BLaER1 treated with 17β-estradiol and CSF1 and Interleukin-3, amounts not matched to agents 10 nM and 100 nM (cell line): ENCODE measurements around the gene SEPTIN10.

Experiments
- H3K27ac ChIP-seq, 11 experiments: shearing (Covaris generic); formaldehyde crosslinking; 2 replicates each; pipeline ENCODE4 v1.8.1; 2022
- H3K27me3 ChIP-seq, 11 experiments: shearing (Covaris generic); formaldehyde crosslinking; 2 replicates each; pipeline ENCODE4 v1.8.1; 2022
- H3K36me3 ChIP-seq, 11 experiments: shearing (Covaris generic); formaldehyde crosslinking; 2 replicates each; pipeline ENCODE4 v1.8.1; 2022
- H3K4me1 ChIP-seq, 10 experiments: shearing (Covaris generic); formaldehyde crosslinking; 2 replicates each; pipeline ENCODE4 v1.8.1; 2022
- H3K4me2 ChIP-seq, 11 experiments: shearing (Covaris generic); formaldehyde crosslinking; 2 replicates each; pipeline ENCODE4 v1.8.1; 2022
- H3K4me3 ChIP-seq, 10 experiments: shearing (Covaris generic); formaldehyde crosslinking; 2 replicates each; pipeline ENCODE4 v1.8.1; 2022
- H3K9ac ChIP-seq, 11 experiments: shearing (Covaris generic); formaldehyde crosslinking; 2 replicates each; pipeline ENCODE4 v1.8.1; 2022
- H3K9me3 ChIP-seq, 11 experiments: shearing (Covaris generic); formaldehyde crosslinking; replicated peaks in 1 of 11; 2 replicates each; pipeline ENCODE4 v1.8.1; 2022
- H4K20me1 ChIP-seq, 11 experiments: shearing (Covaris generic); formaldehyde crosslinking; 2 replicates each; pipeline ENCODE4 v1.8.1; 2022
- Cebpa-rat ChIP-seq, 11 experiments: shearing (Covaris generic); IDR thresholded peaks; 2 replicates each; pipeline ENCODE4 v1.8.1; 2022

The SEPTIN10 gene

DNA sequence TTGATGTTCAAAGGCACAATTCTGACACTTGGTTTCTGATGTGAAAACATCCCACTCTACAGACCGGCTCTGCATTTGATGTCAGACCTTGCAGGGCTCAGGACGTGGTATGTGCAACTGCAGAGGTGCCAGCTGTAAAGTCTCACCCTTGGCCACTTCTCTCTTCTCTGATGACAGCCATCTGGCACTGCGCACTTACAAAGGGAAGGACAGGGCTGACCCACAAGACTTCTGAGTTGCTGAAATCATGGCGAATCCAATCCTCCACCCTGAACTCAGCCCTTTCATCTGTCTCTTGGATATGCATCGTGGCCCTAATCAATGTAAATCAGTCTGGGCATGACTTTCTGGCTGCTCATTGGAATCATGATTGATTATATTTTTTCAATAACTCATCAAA lies 82.5 kb downstream of the SEPTIN10 start:
- Histone ChIP-seq H3K36me3 (no peaks in the 10 kb centered on the region), H3K4me1 (peaks cover 0 to 78% (median 65%) of the 10 kb centered on the region in 10 experiments; a peak in 16 of 20 replicates), H3K4me2 (peak overlapping the region in 7 of 11 experiments; percentile 39 to 85 (median 76); a peak in 12 of 22 replicates), H3K27me3 (no peaks in the 10 kb centered on the region), H4K20me1 (no peaks in the 10 kb centered on the region), H3K27ac (no peak overlapping the region; a peak in 1 of 22 replicates), H3K9ac (no peak overlapping the region), H3K9me3 (peaks cover 0 to 10% (median 3%) of the 10 kb centered on the region in 11 experiments; a peak in 14 of 22 replicates), H3K4me3 (no peak overlapping the region)
- TF ChIP-seq Cebpa-rat (IDR thresholded peaks at IDR 0.05): no peak

DNA sequence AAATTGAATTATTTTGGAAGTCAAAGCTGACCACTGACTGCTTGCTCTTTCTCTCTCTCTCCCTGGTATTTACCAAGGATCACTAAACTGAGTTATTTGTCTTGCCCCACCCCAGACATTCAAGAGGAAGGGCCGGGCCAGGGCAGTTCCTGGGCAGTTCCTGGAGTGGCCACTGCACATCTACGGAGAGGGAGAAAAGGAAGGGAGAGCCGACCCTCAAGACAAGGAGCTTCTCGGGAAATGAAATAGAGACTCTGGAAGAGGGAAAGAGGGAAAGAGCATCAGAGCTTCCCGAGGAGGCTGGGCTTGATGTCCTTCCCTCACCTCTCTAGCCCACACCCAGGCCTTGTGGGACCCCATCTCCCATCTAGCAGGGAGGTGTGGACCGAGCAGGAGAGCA lies 83.1 kb downstream of the SEPTIN10 start:
- TF ChIP-seq Cebpa-rat (IDR thresholded peaks at IDR 0.05): no peak
- Histone ChIP-seq H3K9me3 (peaks cover 0 to 7% (median 0%) of the 10 kb centered on the region in 11 experiments; a peak in 3 of 22 replicates), H3K4me2 (peak overlapping the region in 7 of 11 experiments; percentile 39 to 85 (median 76); a peak in 13 of 22 replicates), H3K36me3 (no peaks in the 10 kb centered on the region), H3K4me3 (no peak overlapping the region), H3K9ac (no peak overlapping the region), H4K20me1 (no peaks in the 10 kb centered on the region), H3K27me3 (no peaks in the 10 kb centered on the region), H3K4me1 (peaks cover 0 to 83% (median 70%) of the 10 kb centered on the region in 10 experiments; a peak in 16 of 20 replicates), H3K27ac (peak overlapping the region in 1 of 11 experiments; percentile 64; a peak in 1 of 22 replicates)

DNA sequence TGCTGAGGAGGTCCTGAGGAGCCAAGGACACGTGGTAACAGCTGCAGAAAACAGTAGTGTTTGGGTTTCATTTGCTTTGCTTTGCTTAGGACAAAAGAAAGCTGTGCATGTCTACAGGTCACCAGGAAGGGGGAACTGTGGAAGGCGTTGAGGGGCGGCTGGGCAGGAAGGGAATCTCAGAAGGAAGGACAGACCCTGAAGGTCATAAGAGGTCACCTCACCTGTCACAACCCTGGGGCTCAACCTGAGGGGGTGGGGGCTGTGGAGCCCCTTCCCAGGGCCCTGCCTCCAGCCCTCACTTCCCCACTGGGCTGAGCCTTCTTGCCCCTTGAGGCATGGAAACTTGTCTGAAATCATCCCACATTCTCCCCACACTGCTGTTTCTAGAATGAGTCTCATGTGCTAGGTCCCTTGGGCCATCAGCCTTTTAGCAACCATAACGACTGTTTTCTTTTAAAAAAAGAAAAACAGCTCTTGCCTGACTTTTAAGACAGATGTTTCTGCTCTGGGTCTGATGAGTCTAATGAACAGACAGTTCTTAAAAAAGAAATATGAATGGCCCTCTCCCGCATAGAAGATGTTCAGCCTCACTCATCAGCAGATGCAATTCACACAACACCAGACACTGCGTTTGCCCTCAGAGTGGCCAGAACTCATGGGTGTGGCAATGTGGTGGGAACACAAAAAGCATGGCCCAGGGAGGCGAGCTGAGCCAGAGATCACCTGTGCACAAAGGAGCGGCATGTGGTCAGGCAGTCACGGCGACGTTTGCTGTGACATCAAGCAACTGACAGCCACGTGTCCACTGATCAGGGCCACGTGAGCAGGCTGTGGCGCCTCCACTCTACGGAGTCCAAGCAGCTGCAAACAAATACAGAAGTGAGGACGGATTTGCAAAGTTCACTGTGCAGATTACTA lies 84.0 kb downstream of the SEPTIN10 start:
- Histone ChIP-seq H3K27ac (peak overlapping the region in 4 of 11 experiments; percentile 44 to 64 (median 56); a peak in 8 of 22 replicates), H3K4me1 (peaks cover 0 to 92% (median 79%) of the 10 kb centered on the region in 10 experiments; a peak in 16 of 20 replicates), H3K27me3 (no peaks in the 10 kb centered on the region), H3K4me2 (peak overlapping the region in 9 of 11 experiments; percentile 33 to 85 (median 75); a peak in 17 of 22 replicates), H4K20me1 (no peaks in the 10 kb centered on the region), H3K9ac (peak overlapping the region in 2 of 11 experiments; percentile 12 to 49; a peak in 4 of 22 replicates), H3K4me3 (no peak overlapping the region), H3K36me3 (no peaks in the 10 kb centered on the region), H3K9me3 (no peaks in the 10 kb centered on the region)
- TF ChIP-seq Cebpa-rat (IDR thresholded peaks at IDR 0.05): no peak

DNA sequence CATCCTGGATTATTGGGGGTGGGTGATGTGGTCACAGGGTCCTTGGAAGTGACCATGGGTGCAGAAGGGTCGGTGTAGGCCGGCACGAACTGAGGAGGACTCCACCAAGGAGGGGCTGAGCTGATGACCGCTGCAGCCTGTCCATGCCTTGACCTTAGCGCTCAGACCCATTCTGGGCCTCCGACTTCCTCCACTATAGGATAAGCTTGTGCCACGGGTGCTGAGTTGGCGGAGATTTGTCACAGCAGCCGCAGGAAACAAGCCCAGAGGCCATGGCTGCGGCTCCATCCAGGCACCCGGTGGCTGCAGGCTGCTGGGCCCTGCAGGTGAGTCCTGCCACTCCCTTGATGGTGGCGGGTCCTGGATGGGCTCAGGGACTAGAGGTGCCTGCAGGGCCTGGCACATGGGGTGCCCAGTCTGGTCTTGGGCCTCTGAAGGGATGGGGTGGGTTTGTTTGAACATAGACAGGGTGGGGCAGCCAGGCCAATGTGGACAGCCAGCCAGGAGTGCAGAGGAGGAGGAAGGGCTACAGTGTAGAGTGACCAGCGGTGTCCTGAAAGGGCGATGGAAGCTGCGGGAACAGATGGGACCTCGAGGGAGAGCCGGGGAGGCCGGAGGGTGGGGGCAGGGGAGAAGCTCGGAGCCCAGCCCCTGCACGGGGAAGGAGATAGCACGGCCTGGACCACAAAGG lies 84.8 kb downstream of the SEPTIN10 start:
- peaks cover 0 to 99% (median 87%) of the 10 kb centered on the region in 10 experiments; a peak in 16 of 20 replicates for H3K4me1 ChIP-seq
- peak overlapping the region in 9 of 11 experiments; percentile 33 to 85 (median 75); a peak in 17 of 22 replicates for H3K4me2 ChIP-seq
- peak overlapping the region in 1 of 11 experiments; percentile 49; a peak in 2 of 22 replicates for H3K9ac ChIP-seq
- H3K36me3 ChIP-seq: no peaks in the 10 kb centered on the region
- TF ChIP-seq Cebpa-rat (IDR thresholded peaks at IDR 0.05): no peak
- H3K27me3 ChIP-seq: no peaks in the 10 kb centered on the region
- H4K20me1 ChIP-seq: no peaks in the 10 kb centered on the region
- peak overlapping the region in 4 of 11 experiments; percentile 44 to 64 (median 56); a peak in 6 of 22 replicates for H3K27ac ChIP-seq
- H3K9me3 ChIP-seq: no peaks in the 10 kb centered on the region
- H3K4me3 ChIP-seq: no peak overlapping the region

DNA sequence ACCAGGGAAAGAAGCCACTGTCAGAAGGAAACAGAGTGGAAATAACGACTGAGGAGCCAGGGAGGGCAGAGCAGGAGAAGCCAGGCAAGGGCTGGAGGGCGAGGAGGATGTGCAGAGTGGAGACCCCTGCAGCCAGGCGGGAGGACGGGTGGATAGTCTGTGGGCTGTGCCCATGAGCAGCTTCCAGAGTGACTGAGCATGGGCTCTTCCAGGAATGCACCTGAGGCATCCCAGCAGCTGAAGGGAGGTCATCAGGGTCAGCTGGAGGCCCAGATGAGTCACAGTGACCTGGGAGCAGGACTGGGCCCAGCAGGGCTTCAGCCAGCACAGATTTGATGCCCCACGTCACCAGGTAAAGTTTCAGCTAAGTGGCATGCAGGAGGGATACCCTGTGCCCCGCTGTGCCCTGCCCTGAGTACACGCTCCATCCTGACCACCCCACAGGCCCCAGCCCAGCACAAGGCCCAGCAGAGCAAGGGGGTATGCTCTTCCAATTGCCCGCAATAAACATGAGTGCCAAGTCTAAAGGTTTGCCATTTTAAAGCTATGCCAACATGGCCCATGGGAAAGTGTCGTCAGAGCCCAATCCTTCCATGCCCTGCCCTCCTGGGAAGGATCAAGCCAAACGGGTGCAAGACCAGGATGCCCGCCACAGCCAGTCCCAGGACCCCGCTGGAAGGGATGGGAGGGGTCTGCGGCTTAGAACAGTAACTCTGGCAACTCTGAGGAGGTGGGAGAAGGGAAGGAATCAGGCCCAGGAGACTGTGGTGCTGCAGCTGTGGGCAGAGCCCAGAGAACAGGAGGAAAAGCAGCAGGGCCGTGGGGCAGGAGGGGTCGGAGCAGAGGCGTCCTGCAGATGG lies 85.7 kb downstream of the SEPTIN10 start:
- TF ChIP-seq Cebpa-rat (IDR thresholded peaks at IDR 0.05): no peak

DNA sequence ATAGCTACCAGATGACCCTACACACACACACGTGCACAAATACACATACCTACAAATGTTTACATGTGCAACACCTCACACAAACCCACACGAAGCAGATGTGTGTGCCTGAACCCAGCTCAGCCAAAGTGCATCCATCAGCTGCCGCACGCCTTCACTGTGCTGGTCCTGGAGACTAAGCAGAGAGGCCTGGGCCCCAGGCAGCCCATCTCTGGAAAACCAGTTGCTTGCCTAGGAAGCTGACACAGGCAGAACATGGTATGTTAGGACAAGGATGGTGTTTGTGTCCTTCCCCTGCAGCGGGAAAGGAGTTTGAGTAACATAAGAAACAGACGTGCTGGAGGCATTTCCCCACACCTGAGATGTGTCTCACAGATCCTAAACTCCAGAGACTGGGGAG lies 86.7 kb downstream of the SEPTIN10 start:
- H3K4me2 ChIP-seq: peak overlapping the region in 8 of 11 experiments; percentile 20 to 85 (median 68); a peak in 12 of 22 replicates
- no peaks in the 10 kb centered on the region for H4K20me1 ChIP-seq
- no peaks in the 10 kb centered on the region for H3K36me3 ChIP-seq
- H3K4me1 ChIP-seq: peaks cover 0 to 96% (median 87%) of the 10 kb centered on the region in 10 experiments; a peak in 16 of 20 replicates
- no peak overlapping the region for H3K9ac ChIP-seq
- no peak overlapping the region for H3K4me3 ChIP-seq
- H3K27ac ChIP-seq: no peak overlapping the region
- no peak for TF ChIP-seq Cebpa-rat (IDR thresholded peaks at IDR 0.05)
- H3K9me3 ChIP-seq: no peaks in the 10 kb centered on the region
- H3K27me3 ChIP-seq: no peaks in the 10 kb centered on the region

More for the DNA sequence above, 85.7 kb downstream of the SEPTIN10 start:
- no peaks in the 10 kb centered on the region for H4K20me1 ChIP-seq
- H3K27ac ChIP-seq: no peak overlapping the region
- no peak overlapping the region; a peak in 1 of 22 replicates for H3K9ac ChIP-seq
- no peaks in the 10 kb centered on the region for H3K9me3 ChIP-seq
- peaks cover 0 to 100% (median 92%) of the 10 kb centered on the region in 10 experiments; a peak in 16 of 20 replicates for H3K4me1 ChIP-seq
- H3K36me3 ChIP-seq: no peaks in the 10 kb centered on the region
- no peak overlapping the region for H3K4me3 ChIP-seq
- H3K27me3 ChIP-seq: no peaks in the 10 kb centered on the region
- H3K4me2 ChIP-seq: peak overlapping the region in 8 of 11 experiments; percentile 55 to 85 (median 76); a peak in 13 of 22 replicates

DNA sequence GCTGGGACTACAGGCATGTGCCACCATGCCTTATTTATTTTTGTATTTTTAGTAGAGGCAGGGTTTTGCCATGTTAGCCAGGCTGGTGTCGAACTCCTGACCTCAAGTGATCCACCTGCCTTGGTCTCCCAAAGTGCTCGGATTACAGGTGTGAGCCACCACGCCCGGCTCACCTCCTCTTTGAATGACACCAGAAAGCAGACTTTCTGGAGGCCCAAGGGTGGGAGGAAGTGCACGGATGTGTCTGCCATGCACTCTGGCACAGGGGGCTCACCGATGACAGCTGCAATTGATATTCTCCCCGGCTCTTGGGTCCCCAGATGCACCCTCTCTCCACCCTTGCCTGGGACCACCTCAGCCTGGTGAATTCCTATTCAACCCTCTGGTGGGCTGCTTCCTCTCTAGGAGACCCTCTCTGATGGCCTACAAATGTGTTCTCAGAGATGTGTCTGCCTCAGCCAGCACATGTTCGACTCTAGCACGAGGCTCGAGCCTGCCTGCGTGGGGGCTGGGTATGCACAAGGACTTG lies 87.3 kb downstream of the SEPTIN10 start:
- peak overlapping the region in 9 of 11 experiments; percentile 14 to 85 (median 60); a peak in 15 of 22 replicates for H3K4me2 ChIP-seq
- no peak for TF ChIP-seq Cebpa-rat (IDR thresholded peaks at IDR 0.05)
- H3K9ac ChIP-seq: 0 out of 22 replicates have a peak overlapping the region, but pooled peaks of 1 of the 11 experiments have one; percentile 20
- H3K36me3 ChIP-seq: no peaks in the 10 kb centered on the region
- no peak overlapping the region for H3K4me3 ChIP-seq
- no peaks in the 10 kb centered on the region for H4K20me1 ChIP-seq
- no peak overlapping the region for H3K27ac ChIP-seq
- H3K9me3 ChIP-seq: no peaks in the 10 kb centered on the region
- H3K4me1 ChIP-seq: peaks cover 0 to 95% (median 85%) of the 10 kb centered on the region in 10 experiments; a peak in 16 of 20 replicates
- no peaks in the 10 kb centered on the region for H3K27me3 ChIP-seq

DNA sequence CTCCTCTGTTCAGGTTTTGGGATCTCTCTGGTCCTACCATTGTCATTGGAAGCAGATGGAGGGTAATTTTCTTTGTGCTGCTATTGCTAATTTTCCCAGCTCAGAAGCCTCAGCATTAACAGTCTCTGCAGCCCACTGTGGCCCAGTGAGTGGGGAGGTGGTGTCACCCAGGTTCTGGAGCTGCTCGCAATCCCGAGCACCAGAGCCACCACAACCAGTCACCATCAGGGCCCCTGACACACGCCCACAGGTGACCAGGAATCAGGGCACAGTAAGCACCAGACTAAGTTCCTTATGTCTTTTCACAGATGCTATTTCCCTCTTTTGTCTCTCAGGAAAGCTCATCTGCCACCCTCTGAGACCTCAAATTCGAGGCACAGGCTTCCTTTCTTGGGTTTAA lies 87.9 kb downstream of the SEPTIN10 start:
- H3K4me3 ChIP-seq: no peak overlapping the region
- H3K4me1 ChIP-seq: peaks cover 0 to 93% (median 82%) of the 10 kb centered on the region in 10 experiments; a peak in 16 of 20 replicates
- no peaks in the 10 kb centered on the region for H3K27me3 ChIP-seq
- no peak for TF ChIP-seq Cebpa-rat (IDR thresholded peaks at IDR 0.05)
- no peak overlapping the region for H3K27ac ChIP-seq
- H4K20me1 ChIP-seq: no peaks in the 10 kb centered on the region
- no peaks in the 10 kb centered on the region for H3K36me3 ChIP-seq
- H3K4me2 ChIP-seq: peak overlapping the region in 9 of 11 experiments; percentile 10 to 85 (median 60); a peak in 13 of 22 replicates
- H3K9ac ChIP-seq: 0 out of 22 replicates have a peak overlapping the region, but pooled peaks of 1 of the 11 experiments have one; percentile 20
- no peaks in the 10 kb centered on the region for H3K9me3 ChIP-seq
